Stimulated activated CD4-positive, alpha-beta T cell treated with anti-CD3 and anti-CD28 coated beads, Interleukin-1b, Interleukin-23, amount 100 ng/mL, for 24 hours (primary cell): ENCODE data around the gene UBTD2.
"Not testable (repeated sequence)": the region's sequence is repeated elsewhere in the genome, so short reads cannot be mapped to it uniquely, and the experiment has no call there.

Source experiments
- DNase-seq, 4 experiments: peaks; one replicate each; pipeline ENCODE4 v3.0.0-alpha.2; 2020; ENCODE audit warnings: low read depth in 4 of 4, low spot score in 1 of 4

Gene UBTD2

GRCh38 chr5:172199446-172199845 is 84.1 kb downstream of the UBTD2 start:
- DNase-seq = no peak

- DNase-seq = not testable (repeated sequence)
These were observed 85.8 kb downstream of the UBTD2 start for GRCh38 chr5:172197775-172198174.

GRCh38 chr5:172194985-172195774 is 88.4 kb downstream of the UBTD2 start:
- DNase-seq = no peak

- DNase-seq = no peak
These were observed 89.7 kb downstream of the UBTD2 start, which contains the start of gene EFCAB9 for GRCh38 chr5:172193872-172194271. Gene EFCAB9, plus strand, starts transcription at chr5:172194172. Its CDS starts 1 bp downstream, at chr5:172194173.

GRCh38 chr5:172189693-172190296 is 93.8 kb downstream of the UBTD2 start:
- DNase-seq = no peak

- DNase-seq = no peak
These were observed 94.5 kb downstream of the UBTD2 start for GRCh38 chr5:172188893-172189692.

- DNase-seq = peak; percentile 67 to 89 (median 77)
These were observed 95.3 kb downstream of the UBTD2 start, which contains the start of gene STK10 for GRCh38 chr5:172188033-172188892. Gene STK10, minus strand, starts transcription at chr5:172188224. Its CDS starts 182 bp downstream, at chr5:172188042.

GRCh38 chr5:172187118-172188032 is 96.2 kb downstream of the UBTD2 start:
- DNase-seq = peak in 1 of 4 experiments; percentile 69

GRCh38 chr5:172186114-172186695 is 97.4 kb downstream of the UBTD2 start:
- no peak for DNase-seq

- no peak for DNase-seq
These were observed 98.5 kb downstream of the UBTD2 start for GRCh38 chr5:172185096-172185461.

GRCh38 chr5:172183881-172184280 is 99.7 kb downstream of the UBTD2 start:
- no peak for DNase-seq

GRCh38 chr5:172182291-172182690 is 101.3 kb downstream of the UBTD2 start:
- DNase-seq = no peak

- DNase-seq = no peak
These were observed 102.6 kb downstream of the UBTD2 start for GRCh38 chr5:172180936-172181335.

GRCh38 chr5:172178991-172179989 is 104.3 kb downstream of the UBTD2 start:
- DNase-seq = no peak

- no peak for DNase-seq
These were observed 105.1 kb downstream of the UBTD2 start for GRCh38 chr5:172178301-172178987.

GRCh38 chr5:172177176-172177575 is 106.4 kb downstream of the UBTD2 start:
- DNase-seq = no peak

GRCh38 chr5:172175263-172175719 is 108.3 kb downstream of the UBTD2 start:
- DNase-seq = peak; percentile 62 to 92 (median 76)
